Breast epithelium (tissue), 3 donors: ENCODE results near the gene MZF1.

ENCODE experiments used
- POLR2A ChIP-seq: fragments of 450-650 bp; IDR thresholded peaks from one replicate; pipeline ENCODE4 v1.6.1; 2016; ENCODE audit warnings: antibody characterized with exemption, mild to moderate bottlenecking, moderate library complexity
- POLR2AphosphoS5 ChIP-seq, 3 donors: sonication (generic); formaldehyde crosslinking; IDR thresholded peaks; one replicate each; pipeline ENCODE4 v1.6.1; 2017; ENCODE audit warnings: antibody characterized with exemption in 3 of 3
- TF ChIP-seq, protein P1 (sequence below), 3 donors: fragments of 450-650 bp; IDR thresholded peaks; one replicate each; pipeline ENCODE4 v1.5.1; 2016 to 2017; ENCODE audit warnings: antibody characterized with exemption in 3 of 3, mild to moderate bottlenecking in 3 of 3, moderate library complexity in 3 of 3

GRCh38 chr19:58551123-58551497 is 22.0 kb downstream of the MZF1 start:
- TF ChIP-seq, protein P1, sequence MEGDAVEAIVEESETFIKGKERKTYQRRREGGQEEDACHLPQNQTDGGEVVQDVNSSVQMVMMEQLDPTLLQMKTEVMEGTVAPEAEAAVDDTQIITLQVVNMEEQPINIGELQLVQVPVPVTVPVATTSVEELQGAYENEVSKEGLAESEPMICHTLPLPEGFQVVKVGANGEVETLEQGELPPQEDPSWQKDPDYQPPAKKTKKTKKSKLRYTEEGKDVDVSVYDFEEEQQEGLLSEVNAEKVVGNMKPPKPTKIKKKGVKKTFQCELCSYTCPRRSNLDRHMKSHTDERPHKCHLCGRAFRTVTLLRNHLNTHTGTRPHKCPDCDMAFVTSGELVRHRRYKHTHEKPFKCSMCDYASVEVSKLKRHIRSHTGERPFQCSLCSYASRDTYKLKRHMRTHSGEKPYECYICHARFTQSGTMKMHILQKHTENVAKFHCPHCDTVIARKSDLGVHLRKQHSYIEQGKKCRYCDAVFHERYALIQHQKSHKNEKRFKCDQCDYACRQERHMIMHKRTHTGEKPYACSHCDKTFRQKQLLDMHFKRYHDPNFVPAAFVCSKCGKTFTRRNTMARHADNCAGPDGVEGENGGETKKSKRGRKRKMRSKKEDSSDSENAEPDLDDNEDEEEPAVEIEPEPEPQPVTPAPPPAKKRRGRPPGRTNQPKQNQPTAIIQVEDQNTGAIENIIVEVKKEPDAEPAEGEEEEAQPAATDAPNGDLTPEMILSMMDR (IDR thresholded peaks at IDR 0.05) = no peak
- TF ChIP-seq POLR2AphosphoS5 (IDR thresholded peaks at IDR 0.05) = no peak
- no peak for TF ChIP-seq POLR2A
